LNCaP clone FGC (cell line): ENCODE results near the gene FIBCD1.

Source experiments
- DNase-seq: peaks from one replicate; pipeline ENCODE4 v3.0.0-alpha.2; 2011; ENCODE audit warnings: low read depth
- H3K4me3 ChIP-seq: 2 replicates; pipeline ENCODE4 v1.5.1; 2011; ENCODE audit warnings: mild to moderate bottlenecking, low read depth, low read length, control low read depth
- CTCF ChIP-seq: IDR thresholded peaks from 2 replicates; pipeline ENCODE4 v1.5.1; 2012; ENCODE audit warnings: mild to moderate bottlenecking; ENCODE audit not compliant: control insufficient read depth, insufficient read depth; ENCODE audit errors: extremely low read depth

Gene FIBCD1

GRCh38 chr9:130894546-130894945 lies 44.5 kb downstream of the FIBCD1 start:
- H3K4me3 ChIP-seq, result no peak overlapping the region
- DNase-seq, result no peak
- no peak for TF ChIP-seq CTCF

- DNase-seq, result peak; percentile 66
- H3K4me3 ChIP-seq, result 0 out of 2 replicates have a peak overlapping the region, but pooled peaks have one; percentile 7
- TF ChIP-seq CTCF, result peak; percentile 50
Measured at GRCh38 chr9:130893341-130894101, 45.5 kb downstream of the FIBCD1 start.

- no peak for DNase-seq
- H3K4me3 ChIP-seq, result no peak overlapping the region
- no peak for TF ChIP-seq CTCF
Measured at GRCh38 chr9:130892477-130893304, 46.4 kb downstream of the FIBCD1 start.

GRCh38 chr9:130891688-130892476 lies 47.2 kb downstream of the FIBCD1 start:
- DNase-seq, result no peak
- TF ChIP-seq CTCF, result no peak

GRCh38 chr9:130890870-130891687 lies 48.0 kb downstream of the FIBCD1 start:
- no peak for DNase-seq
- no peak for TF ChIP-seq CTCF
- no peak overlapping the region for H3K4me3 ChIP-seq

More at GRCh38 chr9:130891688-130892476, 47.2 kb downstream of the FIBCD1 start:
- H3K4me3 ChIP-seq, result no peak overlapping the region

GRCh38 chr9:130890124-130890523 lies 48.9 kb downstream of the FIBCD1 start:
- TF ChIP-seq CTCF, result no peak
- H3K4me3 ChIP-seq, result no peak overlapping the region
- no peak for DNase-seq
